GM18526 (cell line): ENCODE results near the gene ZCCHC7.

Source experiments
- POLR2A ChIP-seq: IDR thresholded peaks from 3 replicates; pipeline ENCODE4 v1.6.1; 2011; ENCODE audit not compliant: insufficient read length; ENCODE audit errors: extremely low read depth

ZCCHC7 gene

GRCh38 chr9:37350486-37351190 is 230.3 kb downstream of the ZCCHC7 start:
- TF ChIP-seq POLR2A = no peak

GRCh38 chr9:37353791-37354190 is 233.4 kb downstream of the ZCCHC7 start:
- no peak for TF ChIP-seq POLR2A

GRCh38 chr9:37362430-37362829 is 242.1 kb downstream of the ZCCHC7 start:
- TF ChIP-seq POLR2A = no peak

GRCh38 chr9:37363124-37363523 is 242.8 kb downstream of the ZCCHC7 start:
- TF ChIP-seq POLR2A = no peak

GRCh38 chr9:37364136-37364535 is 243.8 kb downstream of the ZCCHC7 start:
- no peak for TF ChIP-seq POLR2A

- TF ChIP-seq POLR2A = no peak
Observed at GRCh38 chr9:37364751-37365360, 244.5 kb downstream of the ZCCHC7 start.

- TF ChIP-seq POLR2A = peak; percentile 63
Observed at GRCh38 chr9:37369671-37370070, 249.3 kb downstream of the ZCCHC7 start.

- TF ChIP-seq POLR2A = no peak
Observed at GRCh38 chr9:37370282-37370681, 249.9 kb downstream of the ZCCHC7 start.

GRCh38 chr9:37370968-37371563 is 250.7 kb downstream of the ZCCHC7 start:
- TF ChIP-seq POLR2A = peak; percentile 70

- no peak for TF ChIP-seq POLR2A
Observed at GRCh38 chr9:37371565-37372464, 251.4 kb downstream of the ZCCHC7 start.

GRCh38 chr9:37372839-37373238 is 252.5 kb downstream of the ZCCHC7 start:
- no peak for TF ChIP-seq POLR2A

GRCh38 chr9:37373621-37374020 is 253.2 kb downstream of the ZCCHC7 start:
- TF ChIP-seq POLR2A = no peak

- TF ChIP-seq POLR2A = no peak
Observed at GRCh38 chr9:37374892-37375291, 254.5 kb downstream of the ZCCHC7 start.

GRCh38 chr9:37377688-37378612 is 257.6 kb downstream of the ZCCHC7 start:
- no peak for TF ChIP-seq POLR2A
